Left colon (tissue), 2 donors: Measurements from ENCODE around the gene CYP17A1. TPM values are rescaled to one million over a fixed set of nuclear protein-coding genes. Genes with fewer than 3 reads are reported as not detected.

ENCODE experiments used
- ATAC-seq: fragments of 200-7000 bp; cut with Tn5 transposase; one replicate; pipeline ENCODE4 v1.9.1; 2020; ENCODE audit warnings: mild to moderate bottlenecking, moderate library complexity
- DNase-seq, 2 donors: peaks; one replicate each; pipeline ENCODE4 v3.0.0-alpha.2; 2020
- intact Hi-C, 2 donors: fragments of 100-400 bp; cut with DNase I in 1 of 2; cut with micrococcal nuclease in 1 of 2; formaldehyde crosslinking; loops; one replicate each; pipeline versions ENCODE4 v1.11.2 to v1.14.0; 2022; cut with DNase I, micrococcal nuclease
- total RNA-seq, 2 donors: library from RNA; stranded (reverse); fragmentation: NEBNext Ultra II Directional; extraction: Animal tissue kit (Norgen Biotek cat#: 25700); gene quantifications; one replicate each; pipeline ENCODE4 v1.2.1, GENCODE V29; 2021
- donor health status: DM: no; HTN: no; CAD: no.
- donor health status: DM: yes; HTN: yes; CAD: no.

CYP17A1 gene
- total RNA-seq, 2 donors from 2014 or later: not detected

GRCh38 chr10:102813734-102814452 is 23.3 kb downstream of the CYP17A1 start:
- intact Hi-C loops: no loop called here
- ATAC-seq (peak; percentile 98), DNase-seq (peak; percentile 56 to 63)

GRCh38 chr10:102813017-102813541 is 24.1 kb downstream of the CYP17A1 start:
- no peak for DNase-seq
- ATAC-seq: no peak
- intact Hi-C loops: no loop called here

DNA sequence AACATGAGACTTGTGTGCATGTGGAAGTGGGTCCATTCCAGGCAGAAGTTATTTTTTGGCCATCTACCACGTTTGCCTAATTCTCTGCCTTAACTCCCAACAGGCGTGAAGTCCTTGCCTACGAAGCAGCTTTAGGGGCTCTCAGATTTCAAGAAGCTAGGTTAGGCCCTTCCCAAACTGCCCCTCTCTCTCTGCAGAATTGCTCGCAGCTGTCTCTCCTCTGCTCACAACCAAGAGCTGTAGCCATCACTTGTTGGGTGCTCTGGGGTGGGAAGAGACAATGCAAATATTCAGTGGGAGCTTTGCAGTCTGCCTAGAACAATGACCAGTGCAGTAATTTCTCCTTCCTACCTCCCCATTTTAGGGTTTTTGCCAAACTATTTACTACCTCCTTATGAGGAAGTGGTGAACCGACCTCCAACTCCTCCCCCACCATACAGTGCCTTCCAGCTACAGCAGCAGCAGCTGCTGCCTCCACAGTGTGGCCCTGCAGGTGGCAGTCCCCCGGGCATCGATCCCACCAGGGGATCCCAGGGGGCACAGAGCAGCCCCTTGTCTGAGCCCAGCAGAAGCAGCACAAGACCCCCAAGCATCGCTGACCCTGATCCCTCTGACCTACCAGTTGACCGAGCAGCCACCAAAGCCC is 24.9 kb downstream of the CYP17A1 start:
- intact Hi-C loops: no loop called here
- DNase-seq (no peak), ATAC-seq (no peak)

DNA sequence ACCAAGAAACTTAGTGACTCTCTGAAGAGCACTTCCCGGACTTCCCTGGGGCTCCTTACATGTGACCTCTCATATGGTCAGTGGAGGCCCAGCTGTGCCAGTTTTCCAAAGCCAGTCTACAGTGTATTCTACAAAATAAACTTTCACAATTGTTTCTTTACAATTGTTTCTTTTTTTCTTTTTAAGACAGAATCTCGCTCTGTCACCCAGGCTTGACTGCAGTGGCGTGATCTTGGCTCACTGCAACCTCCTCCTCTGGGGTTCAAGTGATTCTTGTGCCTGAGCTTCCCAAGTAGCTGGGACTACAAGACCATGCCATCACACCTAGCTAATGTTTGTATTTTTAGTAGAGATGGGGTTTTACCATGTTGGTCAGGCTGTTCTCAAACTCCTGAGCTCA is 25.9 kb downstream of the CYP17A1 start:
- intact Hi-C loops: no loop called here
- DNase-seq (no peak), ATAC-seq (no peak)

DNA sequence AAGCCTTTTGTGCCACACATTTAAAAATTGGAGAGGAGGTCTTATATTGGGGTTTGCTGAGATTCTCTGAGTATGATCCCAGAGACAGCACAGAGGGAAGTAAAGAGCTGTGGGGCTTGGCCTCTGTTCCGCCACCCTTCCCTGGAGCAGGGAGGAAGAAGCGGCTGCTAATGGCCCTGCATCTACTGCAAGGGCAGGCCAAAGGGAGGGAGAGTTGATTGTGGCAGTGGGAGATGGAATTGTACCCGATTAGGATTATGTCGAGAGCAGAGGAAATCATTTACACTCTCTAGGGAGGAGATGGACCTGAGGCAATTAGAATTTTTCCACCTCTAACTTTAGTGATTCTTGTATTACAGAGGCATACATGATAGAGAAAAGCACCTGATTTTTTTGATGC is 28.8 kb downstream of the CYP17A1 start:
- ATAC-seq: no peak
- intact Hi-C loops: no loop called here
- no peak for DNase-seq

DNA sequence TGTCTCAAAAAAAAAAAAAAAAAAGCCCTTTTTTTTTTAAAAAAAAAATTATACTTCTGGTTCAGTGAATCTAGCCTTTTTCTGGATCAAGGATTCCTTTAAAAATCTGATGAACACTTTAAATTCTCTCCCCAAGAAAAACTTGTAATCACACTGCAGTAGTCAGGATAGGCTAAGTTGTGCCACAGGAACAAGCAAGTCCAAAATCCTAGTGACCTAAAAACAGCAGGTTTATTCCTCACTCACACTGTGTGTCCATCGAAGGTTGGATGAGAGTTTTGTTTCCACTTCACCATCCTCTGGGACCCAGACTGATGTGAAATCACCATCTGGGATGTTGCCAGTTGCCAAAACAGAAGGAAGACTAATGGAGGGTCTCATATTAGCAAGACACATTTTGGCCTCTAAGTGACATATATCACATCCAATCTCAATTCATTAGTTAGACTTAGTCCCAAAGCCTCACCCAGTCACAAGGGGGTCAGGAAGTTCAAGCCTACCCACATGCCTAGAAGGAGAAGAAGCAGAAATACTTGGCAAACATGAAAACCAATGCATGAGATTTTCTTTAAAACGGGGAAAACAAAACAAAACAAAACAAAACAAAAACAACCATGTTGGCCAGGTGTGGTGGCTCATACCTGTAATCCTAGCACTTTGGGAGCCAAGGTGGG is 32.7 kb downstream of the CYP17A1 start:
- intact Hi-C loops: no loop called here
- ATAC-seq: no peak
- no peak for DNase-seq

- DNase-seq (peak in 1 of 2 donors; percentile 51), ATAC-seq (peak; percentile 9)
- intact Hi-C loops: no loop called here
Measured at GRCh38 chr10:102802920-102803534, 34.2 kb downstream of the CYP17A1 start.

DNA sequence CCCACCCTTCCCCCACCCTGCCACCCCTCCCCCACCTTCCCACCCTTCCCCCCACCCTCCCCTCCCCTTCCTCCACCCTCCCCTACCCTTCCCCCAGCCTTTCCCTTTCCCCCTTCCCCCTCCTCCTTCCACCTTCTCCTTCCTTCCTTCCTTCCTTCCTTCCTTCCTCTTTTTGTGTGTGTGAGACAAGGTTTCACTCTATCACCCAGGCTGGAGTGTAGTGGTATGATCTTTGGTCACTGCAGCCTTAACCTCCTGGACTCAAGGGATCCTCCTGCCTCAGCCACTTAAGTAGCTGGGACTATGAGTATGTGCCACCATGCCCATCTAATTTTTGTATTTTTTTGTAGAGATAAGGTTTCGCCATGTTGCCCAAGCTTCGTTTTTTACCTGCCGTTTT is 35.2 kb downstream of the CYP17A1 start:
- no peak for DNase-seq
- ATAC-seq: peak; percentile 51
- intact Hi-C loops: no loop called here

DNA sequence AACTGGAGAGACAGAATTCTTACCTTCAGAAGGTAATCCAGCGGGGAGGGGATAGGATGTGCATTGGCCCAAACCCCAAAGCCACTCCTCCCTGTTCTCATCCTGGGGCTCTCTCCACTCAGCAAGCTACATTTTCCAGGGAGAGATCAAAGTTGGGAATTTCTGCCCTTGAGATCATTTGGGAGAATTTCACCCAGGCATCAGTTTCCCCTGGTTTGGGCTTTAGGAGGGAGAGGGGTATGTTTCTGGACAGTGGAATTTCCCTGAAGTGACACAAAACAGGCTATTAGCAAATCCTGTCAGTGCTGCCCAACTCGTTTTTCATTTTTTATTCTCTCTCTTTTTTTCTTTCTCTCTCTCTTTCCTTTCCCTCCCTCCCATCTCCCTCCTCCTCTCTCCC is 35.7 kb downstream of the CYP17A1 start:
- ATAC-seq (no peak), DNase-seq (no peak)
- intact Hi-C loops: no loop called here

- no peak for ATAC-seq
- intact Hi-C loops: no loop called here
- DNase-seq: no peak
Measured at GRCh38 chr10:102800611-102801335, 36.4 kb downstream of the CYP17A1 start.

DNA sequence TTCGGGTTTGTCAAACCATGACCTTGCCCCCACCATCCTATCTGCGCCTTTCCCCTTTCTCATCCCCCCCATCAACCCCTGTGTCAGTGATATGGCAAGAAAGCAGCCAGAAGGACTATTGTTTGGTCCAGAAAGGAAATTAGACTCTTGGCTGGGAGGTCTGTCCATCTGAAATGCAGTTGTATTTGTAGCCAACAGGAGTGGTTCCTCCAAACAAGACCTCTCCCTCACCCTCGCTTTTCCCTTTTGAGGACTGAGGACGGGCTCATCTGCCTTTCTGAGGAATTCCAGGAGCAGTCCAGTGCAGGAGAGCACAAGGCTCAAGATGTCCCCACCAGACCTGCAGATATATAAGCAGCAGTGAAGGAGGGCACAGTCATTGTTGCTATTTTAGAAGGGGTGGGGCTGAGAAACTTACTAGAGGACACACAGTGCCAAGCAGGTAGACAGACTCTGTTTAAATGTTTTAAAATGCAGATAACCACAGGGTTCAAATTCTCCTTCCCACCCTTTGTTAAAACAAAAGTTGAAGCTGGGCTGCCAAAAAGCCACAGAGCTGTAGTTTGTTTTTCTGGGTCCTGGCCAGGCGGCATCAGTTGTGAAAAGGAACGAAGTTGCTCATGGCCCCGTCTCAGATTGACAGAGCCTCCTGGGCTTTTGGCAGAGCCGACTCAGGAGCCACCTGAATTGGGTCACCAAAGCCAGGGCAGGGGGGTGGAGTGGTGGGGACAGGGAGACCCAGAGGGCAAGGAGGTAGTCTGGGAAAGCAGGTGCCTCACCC is 37.3 kb downstream of the CYP17A1 start:
- ATAC-seq (peak; percentile 25), DNase-seq (no peak)
- intact Hi-C loops: no loop called here

GRCh38 chr10:102796407-102797176 is 40.6 kb downstream of the CYP17A1 start:
- intact Hi-C loops: no loop called here
- ATAC-seq (peak; percentile 97), DNase-seq (peak; percentile 81 to 82)

- ATAC-seq (no peak), DNase-seq (no peak)
- intact Hi-C loops: no loop called here
Measured at GRCh38 chr10:102795453-102796406, 41.5 kb downstream of the CYP17A1 start.

DNA sequence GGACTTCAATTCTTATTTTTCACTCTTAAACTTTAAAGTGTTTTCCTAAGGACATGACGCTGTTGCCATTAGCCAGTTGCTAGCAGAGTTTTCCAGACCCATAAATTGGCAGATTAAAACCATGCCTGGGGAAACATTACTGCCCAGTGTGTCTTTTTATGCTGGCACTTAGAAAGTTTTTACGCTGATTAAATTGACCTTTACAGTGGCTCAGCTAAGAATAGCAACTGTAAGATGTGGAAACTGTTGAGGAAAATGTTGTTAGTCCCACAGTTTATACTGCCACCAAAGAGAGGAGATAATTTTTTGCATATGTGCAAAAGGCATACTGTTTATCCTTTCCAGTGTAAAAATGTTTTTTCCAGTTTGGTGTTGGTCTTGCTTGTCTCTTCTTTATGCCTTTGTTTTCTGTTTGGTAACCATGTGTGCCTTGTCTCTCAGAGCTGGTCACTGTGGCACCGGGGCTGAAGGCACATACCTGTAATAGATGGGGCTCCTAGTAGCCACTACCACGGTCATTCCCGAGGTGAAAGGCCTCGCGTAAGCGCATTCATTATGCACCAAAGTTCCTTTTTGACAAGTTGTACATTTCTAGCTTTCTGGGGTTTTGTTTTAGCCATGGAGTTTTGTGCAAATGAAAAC is 45.3 kb downstream of the CYP17A1 start:
- intact Hi-C loops: no loop called here
- no peak for DNase-seq

GRCh38 chr10:102785818-102786217 is 51.4 kb downstream of the CYP17A1 start:
- ATAC-seq (no peak), DNase-seq (no peak)
- intact Hi-C loops: no loop called here

More for the DNA sequence above, 45.3 kb downstream of the CYP17A1 start:
- no peak for ATAC-seq

GRCh38 chr10:102783568-102783967 is 53.6 kb downstream of the CYP17A1 start:
- no peak for DNase-seq
- no peak for ATAC-seq
- intact Hi-C loops: no loop called here
